ENCODE results near the gene LRG1.

LRG1 gene

GRCh38 chr19:4576016-4576933 lies 36.4 kb upstream of the LRG1 start (continued):
- TF ChIP-seq ZNF510 (tag by site-specific recombination; IDR thresholded peaks at IDR 0.05; ENCODE audit: insufficient replicate concordance) = no peak
- no peak for TF ChIP-seq ZFP69B (tag by site-specific recombination; IDR thresholded peaks at IDR 0.05)
- TF ChIP-seq ZNF621 (tag by site-specific recombination; IDR thresholded peaks at IDR 0.05) = no peak
- no peak for TF ChIP-seq ZNF561 (tag by site-specific recombination; IDR thresholded peaks at IDR 0.05; ENCODE audit: borderline replicate concordance)
- TF ChIP-seq ZBTB17 (tag by site-specific recombination; IDR thresholded peaks at IDR 0.05) = peak; percentile 60
- no peak for TF ChIP-seq ZSCAN23 (tag by site-specific recombination; IDR thresholded peaks at IDR 0.05)
- TF ChIP-seq GLI2 (tag by site-specific recombination; IDR thresholded peaks at IDR 0.05; ENCODE audit: borderline replicate concordance, low read depth) = no peak
- TF ChIP-seq ZNF776 (tag by site-specific recombination; IDR thresholded peaks at IDR 0.05; ENCODE audit: borderline replicate concordance) = no peak
- 0 out of 2 replicates have a peak, but pooled peaks have one; percentile 29 for TF ChIP-seq SALL2 (tag by site-specific recombination; IDR thresholded peaks at IDR 0.05; ENCODE audit: borderline replicate concordance)
- TF ChIP-seq ZNF354C (tag by site-specific recombination; IDR thresholded peaks at IDR 0.05; ENCODE audit: borderline replicate concordance, low read depth) = no peak
- no peak for TF ChIP-seq ZNF555 (tag by site-specific recombination; conservative IDR thresholded peaks at IDR 0.05)
- peak; percentile 47; the same call in 1 of the 2 replicates for TF ChIP-seq ZBTB10 (tag by site-specific recombination; IDR thresholded peaks at IDR 0.05)
- TF ChIP-seq SCRT2 (tag by site-specific recombination; IDR thresholded peaks at IDR 0.05) = peak; percentile 26; the same call in 1 of the 2 replicates
- no peak for TF ChIP-seq ZNF416 (tag by site-specific recombination; IDR thresholded peaks at IDR 0.05)
- no peak for TF ChIP-seq ZBTB49 (tag by site-specific recombination; IDR thresholded peaks at IDR 0.05; ENCODE audit: low read depth)
- no peak for TF ChIP-seq ZNF140 (tag by site-specific recombination; IDR thresholded peaks at IDR 0.05)
- TF ChIP-seq ZNF311 (tag by site-specific recombination; IDR thresholded peaks at IDR 0.05; ENCODE audit: borderline replicate concordance) = no peak
- peak; percentile 60; the same call in 1 of the 2 replicates for TF ChIP-seq KLF16 (tag by site-specific recombination; IDR thresholded peaks at IDR 0.05)
- TF ChIP-seq ZNF660 (tag by site-specific recombination; IDR thresholded peaks at IDR 0.05) = no peak
- TF ChIP-seq ZNF610 (tag by site-specific recombination; IDR thresholded peaks at IDR 0.05; ENCODE audit: borderline replicate concordance) = no peak
- peak; percentile 99 for TF ChIP-seq ZSCAN5A (tag by site-specific recombination; IDR thresholded peaks at IDR 0.05)
- 0 out of 2 replicates have a peak, but pooled peaks have one; percentile 11 for TF ChIP-seq ZNF692 (tag by site-specific recombination; IDR thresholded peaks at IDR 0.05)
- TF ChIP-seq IKZF3 (tag by site-specific recombination; IDR thresholded peaks at IDR 0.05) = no peak; the same call in 1 of the 2 replicates
- TF ChIP-seq TRIM28 (IDR thresholded peaks at IDR 0.05; ENCODE audit: borderline replicate concordance, low read length) = no peak
- TF ChIP-seq ELK4 (IDR thresholded peaks at IDR 0.05; ENCODE audit: borderline replicate concordance, low read depth, low read length) = no peak
- no peak for TF ChIP-seq TCF7L2 (IDR thresholded peaks at IDR 0.05; ENCODE audit: borderline replicate concordance, low read depth, low read length)
- TF ChIP-seq PATZ1 (tag by site-specific recombination; IDR thresholded peaks at IDR 0.05) = peak; percentile 29; the same call in 1 of the 2 replicates
